ENCODE results near the gene FEZ2.

DNA sequence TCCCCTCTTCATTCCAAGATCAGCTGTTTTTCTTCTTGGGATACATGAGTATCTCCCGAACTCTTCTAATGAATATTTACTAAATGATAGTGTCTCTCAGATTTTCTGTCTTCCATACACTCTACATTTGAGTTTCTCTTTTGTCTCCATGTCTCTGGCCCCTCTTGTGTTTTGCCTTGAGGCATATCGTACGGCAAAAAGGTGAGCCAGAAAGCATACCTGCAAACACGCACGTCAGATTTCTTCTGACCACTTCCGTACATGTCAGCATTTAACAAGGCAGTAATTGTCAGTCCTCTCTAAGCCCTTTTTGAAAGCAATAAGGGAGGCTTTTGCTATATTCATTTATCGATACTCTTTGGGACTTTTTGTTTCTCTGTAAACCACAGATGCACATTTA, 82.4 kb downstream of the FEZ2 start:
- no peak for TF ChIP-seq CTCF (IDR thresholded peaks at IDR 0.05; ENCODE audit: insufficient read depth, low read length, poor library complexity, severe bottlenecking)
- no peak for TF ChIP-seq EZH2phosphoT487 (conservative IDR thresholded peaks at IDR 0.05; ENCODE audit: low read length)
